Right ventricle myocardium inferior (tissue), 1 donor: ENCODE measurements around the gene GDF10. TPM values are rescaled to one million over a fixed set of nuclear protein-coding genes. Genes with fewer than 3 reads are reported as not detected.

ENCODE experiments used
- ATAC-seq: fragments of 200-7000 bp; cut with Tn5 transposase; one replicate; pipeline ENCODE4 v1.9.1; 2020; ENCODE audit warnings: mild to moderate bottlenecking, moderate library complexity
- DNase-seq: peaks from one replicate; pipeline ENCODE4 v3.0.0; 2021; ENCODE audit errors: missing footprints
- intact Hi-C: fragments of 100-400 bp; cut with DNase I; formaldehyde crosslinking; loops from one replicate; pipeline ENCODE4 v1.11.0; 2022
- total RNA-seq: library from RNA; stranded (reverse); fragmentation: NEBNext Ultra II Directional; extraction: Animal tissue kit (Norgen Biotek cat#: 25700); gene quantifications from one replicate; pipeline ENCODE4 v1.2.1, GENCODE V29; 2021
- donor health status: DM: no; HTN: yes; CAD: no; lungs with severe emphysema.

The GDF10 gene
- total RNA-seq, 1 donor from 2014 or later, result 0.27 TPM

GRCh38 chr10:47287805-47288204, 12.2 kb upstream of the GDF10 start:
- intact Hi-C loops, result no loop called here
- DNase-seq (no peak), ATAC-seq (no peak)

- DNase-seq (no peak), ATAC-seq (no peak)
- intact Hi-C loops, result no loop called here
Measured at GRCh38 chr10:47288236-47288635, 11.8 kb upstream of the GDF10 start.

GRCh38 chr10:47288916-47289495, 11.0 kb upstream of the GDF10 start:
- DNase-seq, result no peak
- ATAC-seq, result no peak
- intact Hi-C loops, result no loop called here

- ATAC-seq (no peak), DNase-seq (no peak)
- intact Hi-C loops, result no loop called here
Measured at GRCh38 chr10:47289921-47290320, 10.1 kb upstream of the GDF10 start.

- ATAC-seq, result no peak
- DNase-seq, result no peak
- intact Hi-C loops, result no loop called here
Measured at GRCh38 chr10:47290338-47290737, 9.7 kb upstream of the GDF10 start.

- DNase-seq (no peak), ATAC-seq (no peak)
- intact Hi-C loops, result no loop called here
Measured at GRCh38 chr10:47291682-47292081, 8.3 kb upstream of the GDF10 start.

- DNase-seq (no peak), ATAC-seq (no peak)
- intact Hi-C loops, result no loop called here
Measured at GRCh38 chr10:47294057-47294456, 5.9 kb upstream of the GDF10 start.

GRCh38 chr10:47294501-47294900, 5.5 kb upstream of the GDF10 start:
- DNase-seq, result no peak
- intact Hi-C loops, result no loop called here
- ATAC-seq, result no peak

GRCh38 chr10:47295411-47295810, 4.6 kb upstream of the GDF10 start:
- intact Hi-C loops, result no loop called here
- DNase-seq, result no peak
- no peak for ATAC-seq

GRCh38 chr10:47296156-47296894, 3.7 kb upstream of the GDF10 start:
- DNase-seq (no peak), ATAC-seq (no peak)
- intact Hi-C loops, result no loop called here

- ATAC-seq (no peak), DNase-seq (no peak)
- intact Hi-C loops, result no loop called here
Measured at GRCh38 chr10:47296941-47297340, 3.1 kb upstream of the GDF10 start.

- ATAC-seq (no peak), DNase-seq (no peak)
- intact Hi-C loops, result no loop called here
Measured at GRCh38 chr10:47297866-47298540, 2.0 kb upstream of the GDF10 start.

- DNase-seq (no peak), ATAC-seq (peak; percentile 30)
- intact Hi-C loops, result no loop called here
Measured at GRCh38 chr10:47298715-47299114, 1.3 kb upstream of the GDF10 start.

GRCh38 chr10:47300429-47300931, 483 bp downstream of the GDF10 start:
- DNase-seq, result no peak
- ATAC-seq, result peak; percentile 7
- intact Hi-C loops, result loop anchor here (10.0 kb wide), 1 partner anchor 136 kb away; no protein-coding TSS in a partner anchor

- DNase-seq (no peak), ATAC-seq (no peak)
- intact Hi-C loops, result loop anchor here (10.0 kb wide), 1 partner anchor 137 kb away; no protein-coding TSS in a partner anchor
Measured at GRCh38 chr10:47301833-47302232, 1.8 kb downstream of the GDF10 start.

- ATAC-seq (no peak), DNase-seq (no peak)
- intact Hi-C loops, result loop anchor here (10.0 kb wide), 1 partner anchor 138 kb away; no protein-coding TSS in a partner anchor
Measured at GRCh38 chr10:47303105-47303504, 3.1 kb downstream of the GDF10 start.

GRCh38 chr10:47303866-47304265, 3.9 kb downstream of the GDF10 start:
- ATAC-seq (no peak), DNase-seq (no peak)
- intact Hi-C loops, result loop anchor here (10.0 kb wide), 1 partner anchor 139 kb away; no protein-coding TSS in a partner anchor

GRCh38 chr10:47305566-47305965, 5.6 kb downstream of the GDF10 start:
- DNase-seq (no peak), ATAC-seq (no peak)
- intact Hi-C loops, result loop anchor here (10.0 kb wide), 1 partner anchor 141 kb away; no protein-coding TSS in a partner anchor

GRCh38 chr10:47306387-47307210, 6.6 kb downstream of the GDF10 start:
- ATAC-seq (no peak), DNase-seq (no peak)
- intact Hi-C loops, result loop anchor here (10.0 kb wide), 1 partner anchor 142 kb away; no protein-coding TSS in a partner anchor
